Left kidney (tissue), 2 donors: ENCODE results near the gene TLCD3B. TPM values are rescaled to one million over a fixed set of nuclear protein-coding genes. Genes with fewer than 3 reads are reported as not detected.

Source experiments
- DNase-seq: peaks from one replicate; pipeline ENCODE4 v3.0.0-alpha.2; 2013
- polyA plus RNA-seq: library from polyadenylated mRNA; unstranded; fragments of 120-200 nt; gene quantifications from one replicate; pipeline ENCODE4 v1.2.1, GENCODE V29; 2013; ENCODE audit not compliant: insufficient read length

Gene TLCD3B
- polyA plus RNA-seq, 1 donor = 1.2 TPM

- no peak for DNase-seq
Observed at GRCh38 chr16:29990883-29991570, 40.0 kb downstream of the TLCD3B start.

GRCh38 chr16:29990034-29990433 lies 41.0 kb downstream of the TLCD3B start:
- no peak for DNase-seq

DNA sequence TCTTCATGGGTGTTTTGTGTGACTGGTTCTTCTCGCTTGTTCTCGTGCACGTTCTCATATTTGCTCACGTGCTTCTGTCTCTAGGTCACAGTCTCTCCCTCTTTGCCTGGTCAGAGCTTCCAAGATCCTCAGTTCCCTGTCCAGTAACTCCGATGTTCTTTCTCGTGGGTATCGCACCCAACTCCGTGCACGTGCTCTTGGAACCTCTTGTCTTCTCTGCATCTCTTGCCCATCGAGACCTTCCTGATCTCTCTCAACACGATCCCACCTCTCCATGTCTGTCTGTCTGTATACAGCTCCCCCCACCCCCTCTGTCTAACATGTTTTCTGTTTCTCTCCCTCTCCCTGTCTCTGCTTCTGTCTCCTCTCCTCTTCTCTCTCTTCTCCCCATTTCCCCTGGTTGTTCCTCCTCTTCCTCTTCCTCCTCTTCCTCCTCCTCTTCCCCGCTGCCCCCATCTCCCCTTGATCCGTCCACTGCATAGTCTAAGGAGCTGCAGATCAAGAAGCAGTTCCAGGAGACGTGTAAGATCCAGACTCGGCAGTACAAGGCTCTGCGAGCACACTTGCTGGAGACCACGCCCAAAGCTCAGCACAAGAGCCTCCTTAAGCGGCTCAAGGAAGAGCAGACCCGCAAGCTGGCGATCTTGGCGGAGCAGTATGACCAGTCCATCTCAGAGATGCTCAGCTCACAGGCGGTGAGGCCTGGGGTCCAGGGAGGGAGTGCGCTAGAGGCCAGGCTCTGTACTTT lies 41.8 kb downstream of the TLCD3B start:
- DNase-seq = no peak

- no peak for DNase-seq
Observed at GRCh38 chr16:29988346-29989075, 42.6 kb downstream of the TLCD3B start.

GRCh38 chr16:29987371-29988085 lies 43.5 kb downstream of the TLCD3B start:
- no peak for DNase-seq

DNA sequence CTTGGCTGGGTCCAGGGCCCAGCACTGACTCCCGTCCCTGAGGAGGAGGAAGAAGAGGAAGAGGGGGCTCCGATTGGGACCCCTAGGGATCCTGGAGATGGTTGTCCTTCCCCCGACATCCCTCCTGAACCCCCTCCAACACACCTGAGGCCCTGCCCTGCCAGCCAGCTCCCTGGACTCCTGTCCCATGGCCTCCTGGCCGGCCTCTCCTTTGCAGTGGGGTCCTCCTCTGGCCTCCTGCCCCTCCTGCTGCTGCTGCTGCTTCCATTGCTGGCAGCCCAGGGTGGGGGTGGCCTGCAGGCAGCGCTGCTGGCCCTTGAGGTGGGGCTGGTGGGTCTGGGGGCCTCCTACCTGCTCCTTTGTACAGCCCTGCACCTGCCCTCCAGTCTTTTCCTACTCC lies 44.1 kb downstream of the TLCD3B start:
- no peak for DNase-seq

GRCh38 chr16:29986231-29986630 lies 44.8 kb downstream of the TLCD3B start:
- no peak for DNase-seq

DNA sequence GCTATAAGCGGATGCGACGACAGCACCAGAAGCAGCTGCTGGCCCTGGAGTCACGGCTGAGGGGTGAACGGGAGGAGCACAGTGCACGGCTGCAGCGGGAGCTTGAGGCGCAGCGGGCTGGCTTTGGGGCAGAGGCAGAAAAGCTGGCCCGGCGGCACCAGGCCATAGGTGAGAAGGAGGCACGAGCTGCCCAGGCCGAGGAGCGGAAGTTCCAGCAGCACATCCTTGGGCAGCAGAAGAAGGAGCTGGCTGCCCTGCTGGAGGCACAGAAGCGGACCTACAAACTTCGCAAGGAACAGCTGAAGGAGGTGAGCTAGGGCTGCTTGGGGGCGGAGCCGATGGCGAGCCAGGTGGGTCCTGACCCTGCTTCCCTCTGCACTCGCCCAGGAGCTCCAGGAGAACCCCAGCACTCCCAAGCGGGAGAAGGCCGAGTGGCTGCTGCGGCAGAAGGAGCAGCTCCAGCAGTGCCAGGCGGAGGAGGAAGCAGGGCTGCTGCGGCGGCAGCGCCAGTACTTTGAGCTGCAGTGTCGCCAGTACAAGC lies 45.7 kb downstream of the TLCD3B start:
- DNase-seq = no peak

GRCh38 chr16:29984764-29985147 lies 46.3 kb downstream of the TLCD3B start:
- DNase-seq = no peak

GRCh38 chr16:29984137-29984763 lies 46.8 kb downstream of the TLCD3B start:
- DNase-seq = no peak

- DNase-seq = no peak
Observed at GRCh38 chr16:29983420-29984136, 47.5 kb downstream of the TLCD3B start.

DNA sequence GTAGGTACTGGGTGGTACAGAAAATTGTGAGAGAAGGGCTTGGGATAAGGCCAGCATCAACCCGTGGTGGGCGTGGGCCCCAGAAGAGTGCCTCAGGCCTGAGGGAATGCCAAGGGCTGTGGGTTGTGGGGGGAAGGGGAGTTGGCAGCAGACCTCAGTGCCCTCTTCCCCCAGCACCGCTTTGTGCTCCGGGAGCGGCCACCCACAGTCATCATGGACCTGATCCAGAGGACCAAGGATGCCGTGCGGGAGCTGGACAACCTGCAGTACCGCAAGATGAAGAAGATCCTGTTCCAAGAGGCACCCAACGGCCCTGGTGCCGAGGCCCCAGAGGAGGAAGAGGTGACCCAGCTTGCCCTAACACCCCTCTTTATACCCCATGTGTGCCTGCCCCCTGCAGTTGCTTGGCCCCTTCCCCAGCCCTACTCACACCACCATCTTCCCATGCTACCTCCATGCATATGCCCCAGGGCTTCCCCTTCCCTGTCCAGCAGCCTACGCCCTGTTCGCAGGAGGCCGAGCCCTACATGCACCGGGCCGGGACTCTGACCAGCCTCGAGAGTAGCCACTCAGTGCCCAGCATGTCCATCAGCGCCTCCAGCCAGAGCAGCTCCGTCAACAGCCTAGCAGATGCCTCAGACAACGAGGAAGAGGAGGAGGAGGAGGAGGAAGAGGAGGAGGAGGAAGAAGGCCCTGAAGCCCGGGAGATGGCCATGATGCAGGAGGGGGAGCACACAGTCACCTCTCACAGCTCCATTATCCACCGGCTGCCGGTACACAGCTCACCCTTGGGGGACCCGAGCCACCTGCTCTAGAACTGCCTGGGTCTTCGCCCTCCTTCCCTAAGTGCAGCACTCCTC lies 48.3 kb downstream of the TLCD3B start:
- no peak for DNase-seq

DNA sequence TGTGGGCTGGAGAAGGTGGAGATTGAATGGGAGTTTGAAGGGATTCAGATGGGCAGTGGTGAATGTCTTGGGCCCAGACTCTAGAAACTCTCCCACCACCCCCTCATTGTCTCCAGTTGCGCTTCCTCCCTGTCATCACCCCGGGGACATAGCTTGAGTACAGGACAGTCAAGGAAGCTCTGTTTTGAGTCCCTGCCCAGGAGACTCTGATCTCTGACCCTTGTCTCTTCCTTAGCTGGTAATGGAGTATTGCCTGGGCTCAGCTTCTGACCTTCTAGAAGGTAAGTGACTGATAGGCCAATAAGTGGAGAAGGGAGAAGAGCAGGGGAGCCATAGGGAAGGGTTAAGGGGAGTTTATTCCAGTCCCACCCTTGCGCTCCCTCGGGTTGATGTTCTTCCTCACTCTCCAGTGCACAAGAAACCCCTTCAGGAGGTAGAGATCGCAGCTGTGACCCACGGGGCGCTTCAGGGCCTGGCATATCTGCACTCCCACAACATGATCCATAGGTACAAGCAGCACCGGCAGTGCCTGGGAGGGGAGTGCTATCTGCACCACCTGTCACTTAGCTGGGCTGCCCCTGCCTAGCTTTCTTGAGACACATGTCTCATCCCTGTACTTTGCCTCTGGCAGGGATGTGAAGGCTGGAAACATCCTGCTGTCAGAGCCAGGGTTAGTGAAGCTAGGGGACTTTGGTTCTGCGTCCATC lies 52.4 kb downstream of the TLCD3B start:
- no peak for DNase-seq

- DNase-seq = no peak
Observed at GRCh38 chr16:29978081-29978480, 53.0 kb downstream of the TLCD3B start.

DNA sequence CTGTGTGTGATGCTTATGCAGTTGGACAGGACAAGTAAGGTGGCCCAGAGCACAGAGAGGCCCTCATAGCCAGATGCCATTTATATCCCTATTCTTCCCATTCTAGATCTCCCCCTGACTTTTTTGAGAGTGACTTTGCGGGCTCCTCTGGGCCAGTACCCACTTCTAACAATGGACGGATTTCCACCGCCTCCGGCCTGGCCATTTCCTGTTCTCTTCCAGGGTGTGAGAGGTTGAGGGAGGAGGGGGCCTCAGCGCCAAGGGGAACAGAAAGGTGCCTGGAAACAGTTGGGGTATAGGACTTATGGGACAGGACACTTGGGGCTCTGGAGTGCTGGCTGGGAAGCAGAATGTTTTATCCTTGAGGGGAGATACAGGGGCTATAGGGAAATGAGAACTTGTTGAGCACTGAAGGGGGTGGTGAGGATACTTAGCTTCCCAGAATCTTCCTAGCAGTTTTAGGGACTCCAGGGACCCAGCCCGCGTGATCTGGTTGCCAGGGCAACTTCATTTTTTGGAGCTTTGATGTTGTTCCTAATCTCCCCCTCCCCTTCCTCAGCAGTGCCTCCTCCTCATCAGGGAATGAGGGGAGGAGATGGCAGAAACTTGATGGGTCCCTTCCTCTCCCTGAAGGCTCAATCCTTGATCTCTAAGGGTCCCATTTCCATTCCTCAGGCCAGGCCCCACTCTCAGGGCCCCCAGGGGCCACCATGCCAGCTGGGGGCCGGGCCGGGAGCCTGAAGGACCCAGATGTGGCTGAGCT lies 53.8 kb downstream of the TLCD3B start:
- DNase-seq = no peak

DNA sequence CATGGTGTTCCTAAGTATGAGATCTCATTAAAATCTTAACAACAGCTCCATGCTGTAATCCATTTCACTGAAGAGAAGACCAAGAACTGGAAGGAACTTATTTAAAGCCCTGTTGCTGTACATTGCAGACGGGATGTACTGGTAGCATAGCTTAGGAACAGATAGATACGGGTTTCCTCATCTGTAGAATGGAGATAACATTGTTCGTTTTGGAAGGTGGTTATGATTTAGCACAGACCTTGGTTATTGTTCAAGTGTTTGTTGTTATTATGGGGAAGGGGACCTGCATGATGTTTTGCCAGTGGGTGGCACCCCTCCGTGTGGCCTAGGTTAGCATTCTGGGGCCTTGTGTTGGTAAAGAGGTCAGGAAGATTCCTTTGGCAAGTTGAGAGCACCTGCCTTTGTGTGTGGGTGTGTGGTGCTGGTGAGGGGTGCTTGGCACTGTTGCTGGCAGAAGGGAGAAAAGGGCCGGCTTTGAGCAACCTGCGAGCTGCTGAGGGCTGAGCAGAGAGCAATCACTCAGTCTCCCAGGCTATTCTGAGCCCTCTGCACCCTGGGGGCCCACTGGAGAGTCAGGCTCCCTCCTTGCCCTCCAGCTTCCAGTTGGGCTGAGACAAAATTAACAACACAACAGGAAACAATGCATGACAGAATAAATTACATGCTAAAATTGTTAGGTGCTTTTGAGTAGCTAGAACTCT lies 55.1 kb downstream of the TLCD3B start:
- no peak for DNase-seq

- no peak for DNase-seq
Observed at GRCh38 chr16:29975134-29975538, 55.9 kb downstream of the TLCD3B start.
